Breast epithelium (tissue), 3 donors: ENCODE measurements around the gene GPHN.

Experiments used
- POLR2A ChIP-seq: fragments of 450-650 bp; IDR thresholded peaks from one replicate; pipeline ENCODE4 v1.6.1; 2016; ENCODE audit warnings: antibody characterized with exemption, mild to moderate bottlenecking, moderate library complexity
- POLR2AphosphoS5 ChIP-seq, 3 donors: sonication (generic); formaldehyde crosslinking; IDR thresholded peaks; one replicate each; pipeline ENCODE4 v1.6.1; 2017; ENCODE audit warnings: antibody characterized with exemption in 3 of 3

DNA sequence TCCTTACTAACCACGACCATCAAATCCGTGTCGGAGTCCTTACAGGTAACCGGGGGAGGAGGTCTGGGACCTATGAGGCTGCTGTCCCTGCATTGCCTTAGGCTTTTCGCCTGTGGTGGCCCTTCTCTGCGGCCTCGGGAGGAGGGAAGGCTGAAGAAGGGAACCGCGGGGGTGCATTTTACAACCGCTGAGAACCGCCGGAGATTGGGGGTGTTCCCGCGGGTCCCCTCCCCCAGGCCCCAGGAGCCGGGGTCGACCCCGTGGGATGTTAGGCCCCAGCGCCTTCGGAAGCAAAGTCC, 549 bp downstream of the GPHN start:
- no peak for TF ChIP-seq POLR2A
- TF ChIP-seq POLR2AphosphoS5 (IDR thresholded peaks at IDR 0.05): no peak
